Panc1 (cell line): ENCODE results near the gene WFS1. TPM values are rescaled to one million over a fixed set of nuclear protein-coding genes. Genes with fewer than 3 reads are reported as not detected.

Source experiments
- ATAC-seq: fragments of 200-7000 bp; cut with Tn5 transposase; 2 replicates; pipeline ENCODE4 v1.9.1; 2020; ENCODE audit warnings: mild to moderate bottlenecking, moderate library complexity
- BruUV-seq: library from RNA; stranded (reverse); fragments of 400-500 nt; replicated peaks from 2 replicates; lab custom pipeline; 2021; lab: Mats Ljungman, UMichigan
- CTCF ChIA-PET: fragments of 300-600 bp; sonication (Branson Sonifier 250); formaldehyde crosslinking; loops from one replicate; lab custom pipeline; 2022; ENCODE audit warnings: antibody characterized with exemption; lab: Charles Lee
- POLR2A ChIA-PET: fragments of 300-600 bp; sonication (Branson Sonifier 250); formaldehyde crosslinking; loops from one replicate; lab custom pipeline; 2022; ENCODE audit warnings: antibody characterized with exemption; lab: Charles Lee
- DNase-seq: peaks from one replicate; pipeline ENCODE4 v3.0.0-alpha.2; 2010; ENCODE audit warnings: low read depth, low spot score
- H3K27ac ChIP-seq: 2 replicates; pipeline ENCODE4 v1.5.1; 2011; ENCODE audit warnings: mild to moderate bottlenecking, low read length, inconsistent platforms
- H3K27me3 ChIP-seq: fragments of 200-500 bp; sonication (Bioruptor generic); 2 replicates; pipeline ENCODE4 v1.6.0; 2014; ENCODE audit warnings: low read length, inconsistent platforms; ENCODE audit not compliant: control insufficient read depth, insufficient read depth
- H3K36me3 ChIP-seq: fragments of 200-500 bp; sonication (Bioruptor generic); 2 replicates; pipeline ENCODE4 v1.5.1; 2014; ENCODE audit warnings: inconsistent platforms, mild to moderate bottlenecking, low read length, moderate library complexity; ENCODE audit not compliant: control insufficient read depth, insufficient read depth
- H3K4me1 ChIP-seq: 2 replicates; pipeline ENCODE4 v1.5.1; 2011; ENCODE audit warnings: inconsistent platforms, mild to moderate bottlenecking, low read length, moderate library complexity; ENCODE audit not compliant: control insufficient read depth, insufficient read depth
- H3K4me3 ChIP-seq, 2 experiments: 2 replicates each; pipeline ENCODE4 v1.5.1; 2011 to 2012; ENCODE audit warnings: low read depth in 2 of 2, low read length in 2 of 2, mild to moderate bottlenecking in 2 of 2, inconsistent platforms in 1 of 2, moderate library complexity in 1 of 2
- H3K9me3 ChIP-seq: fragments of 200-500 bp; sonication (Bioruptor generic); 2 replicates; pipeline ENCODE4 v1.5.1; 2014; ENCODE audit warnings: low read depth, mild to moderate bottlenecking, inconsistent platforms, low read length, moderate library complexity; ENCODE audit not compliant: control insufficient read depth, insufficient read depth
- CTCF ChIP-seq: fragments of 450-650 bp; IDR thresholded peaks from 2 replicates; pipeline ENCODE4 v1.5.1; 2017; ENCODE audit warnings: mild to moderate bottlenecking
- POLR2AphosphoS5 ChIP-seq: IDR thresholded peaks from 2 replicates; pipeline ENCODE4 v1.6.1; 2012; ENCODE audit warnings: mild to moderate bottlenecking, low read depth, low read length, moderate library complexity
- REST ChIP-seq, 2 experiments: IDR thresholded peaks; 2 replicates each; pipeline ENCODE4 v1.6.1; 2011 to 2012; ENCODE audit warnings: low read depth in 2 of 2, control low read depth in 1 of 2, low read length in 1 of 2, mild to moderate bottlenecking in 1 of 2, moderate library complexity in 1 of 2; ENCODE audit not compliant: insufficient read depth in 1 of 2
- SIN3A ChIP-seq: IDR thresholded peaks from 2 replicates; pipeline ENCODE4 v1.6.1; 2012; ENCODE audit warnings: low read depth, mild to moderate bottlenecking, low read length, moderate library complexity, borderline replicate concordance; ENCODE audit not compliant: insufficient read depth
- TCF7L2 ChIP-seq: IDR thresholded peaks from 2 replicates; pipeline ENCODE4 v1.6.1; 2011; ENCODE audit warnings: mild to moderate bottlenecking, low read depth, low read length, inconsistent platforms
- in situ Hi-C: cut with HindIII; loops from 2 replicates; pipeline ENCODE4 v1.10.0; 2016; ENCODE audit warnings: low sequenced_read_pairs, low pct_unique_long_range_greater_than_20kb
- intact Hi-C: fragments of 100-400 bp; cut with micrococcal nuclease; formaldehyde crosslinking; loops from one replicate; pipeline ENCODE4 v1.10.0; 2022; ENCODE audit not compliant: unreplicated experiment
- total RNA-seq: library from RNA; stranded (reverse); gene quantifications from one replicate; pipeline ENCODE4 v1.2.1, GENCODE V29; 2021; ENCODE audit not compliant: unreplicated experiment

The WFS1 gene
- total RNA-seq, 1 experiment from 2014 or later: 67.5 TPM

DNA sequence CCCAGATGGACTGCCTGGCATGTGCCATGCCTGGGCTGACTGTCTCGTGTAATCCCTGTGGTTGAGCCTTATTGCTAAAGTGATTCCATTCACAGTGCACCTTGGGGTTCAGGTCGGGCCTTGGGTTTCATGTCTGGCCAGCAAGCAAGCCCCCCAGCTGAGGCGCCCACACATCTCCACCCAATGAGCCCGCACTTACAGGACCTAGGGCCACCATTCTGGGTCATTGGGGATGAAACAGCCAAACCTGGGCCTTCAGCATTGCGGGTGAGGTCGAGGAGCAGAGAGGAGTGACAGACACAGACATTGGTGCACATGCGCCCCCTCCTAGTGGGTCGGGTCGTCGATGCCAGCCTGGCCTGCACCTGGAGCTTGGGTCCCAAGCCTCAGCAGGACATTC lies 21.3 kb upstream of the WFS1 start:
- Histone ChIP-seq H3K9me3 (no peaks in the 10 kb centered on the region), H3K4me3 (no peak overlapping the region), H3K27ac (no peak overlapping the region), H3K27me3 (0 out of 2 replicates have a peak, but pooled peaks cover 4% of the 10 kb centered on the region), H3K4me1 (no peaks in the 10 kb centered on the region), H3K36me3 (no peaks in the 10 kb centered on the region)
- CTCF ChIA-PET: no interaction called here
- TF ChIP-seq REST (IDR thresholded peaks at IDR 0.05; ENCODE audit: insufficient read depth in 1 of 2, low read depth in 2 of 2, low read length in 1 of 2) (no peak), CTCF (no peak), TCF7L2 (no peak), POLR2AphosphoS5 (no peak), SIN3A (no peak)
- in situ Hi-C loops (no loop called here), intact Hi-C loops (no loop called here)
- ATAC-seq (no peak), DNase-seq (no peak)
- POLR2A ChIA-PET: no interaction called here
- no TSS peak for BruUV-seq

- TF ChIP-seq POLR2AphosphoS5: no peak
- no peak for TF ChIP-seq TCF7L2
- TF ChIP-seq REST (IDR thresholded peaks at IDR 0.05; ENCODE audit: insufficient read depth in 1 of 2, low read depth in 2 of 2, low read length in 1 of 2): no peak
- TF ChIP-seq CTCF: peak; percentile 80
- no peak for TF ChIP-seq SIN3A
- ATAC-seq (peak; percentile 78), DNase-seq (peak; percentile 61)
- no peak overlapping the region for H3K4me3 ChIP-seq
- no peaks in the 10 kb centered on the region for H3K4me1 ChIP-seq
- ChIA-PET POLR2A (no interaction called here), CTCF (interaction anchor here (0.5 to 1.8 kb wide), 10 partner anchors 14 to 224 kb away, joined by 3 to 10 read pairs (median 6); no protein-coding TSS in a partner anchor)
- no TSS peak for BruUV-seq
- H3K27ac ChIP-seq: no peak overlapping the region
- in situ Hi-C loops (no loop called here), intact Hi-C loops (loop anchor here (1.0 kb wide), 1 partner anchor 77 kb away; no protein-coding TSS in a partner anchor)
- no peaks in the 10 kb centered on the region for H3K36me3 ChIP-seq
- no peaks in the 10 kb centered on the region for H3K9me3 ChIP-seq
- H3K27me3 ChIP-seq: 0 out of 2 replicates have a peak, but pooled peaks cover 4% of the 10 kb centered on the region
These were observed 19.2 kb upstream of the WFS1 start for GRCh38 chr4:6250235-6250983.
